C1 segment of cervical spinal cord (tissue), 14 donors: ENCODE data around the gene ZPLD1.

Experiments
- DNase-seq, 14 donors: peaks; one replicate each; lab custom pipeline; 2025; lab: John Stamatoyannopoulos, UW

The ZPLD1 gene

GRCh38 chr3:102526865-102527264 lies 92.0 kb downstream of the ZPLD1 start:
- no peak for DNase-seq

- DNase-seq, result no peak
These were observed 93.9 kb downstream of the ZPLD1 start for GRCh38 chr3:102528727-102529126.
